Fibroblast of mammary gland (primary cell): ENCODE results near the gene CMTM2.
"Not testable (repeated sequence)": the region's sequence is repeated elsewhere in the genome, so short reads cannot be mapped to it uniquely, and the experiment has no call there.

ENCODE experiments used
- DNase-seq: peaks from one replicate; pipeline ENCODE4 v3.0.0-alpha.2; 2010; ENCODE audit warnings: low read depth
- H3K4me3 ChIP-seq: 2 replicates; pipeline ENCODE4 v1.5.1; 2011; ENCODE audit warnings: low read depth, mild to moderate bottlenecking, low read length, moderate library complexity; ENCODE audit not compliant: control insufficient read depth
- CTCF ChIP-seq: conservative IDR thresholded peaks from 2 replicates; pipeline ENCODE4 v1.5.1; 2011; ENCODE audit warnings: low read depth, low read length, inconsistent platforms; ENCODE audit not compliant: control insufficient read depth, insufficient read depth

Gene CMTM2

GRCh38 chr16:66562409-66562808, 16.9 kb upstream of the CMTM2 start:
- no peak for DNase-seq
- TF ChIP-seq CTCF: no peak
- no peak overlapping the region for H3K4me3 ChIP-seq

GRCh38 chr16:66562986-66563385, 16.3 kb upstream of the CMTM2 start:
- TF ChIP-seq CTCF: no peak
- DNase-seq: no peak
- no peak overlapping the region for H3K4me3 ChIP-seq

- no peak for TF ChIP-seq CTCF
- DNase-seq: no peak
- H3K4me3 ChIP-seq: no peak overlapping the region
Observed at GRCh38 chr16:66563574-66564334, 15.5 kb upstream of the CMTM2 start.

- TF ChIP-seq CTCF: no peak
- H3K4me3 ChIP-seq: no peak within 1 kb of the TSS
- DNase-seq: no peak
Observed at GRCh38 chr16:66566051-66566901, 13.0 kb upstream of the CMTM2 start, which contains the start of gene CMTM1. CMTM1 (plus strand) TSS chr16:66566439; CDS start chr16:66566514, 75 bp downstream.

- not testable (repeated sequence) for H3K4me3 ChIP-seq, DNase-seq
Observed at GRCh38 chr16:66567270-66567669, 12.0 kb upstream of the CMTM2 start.

- DNase-seq: peak; percentile 24
- no peak overlapping the region for H3K4me3 ChIP-seq
- no peak for TF ChIP-seq CTCF
Observed at GRCh38 chr16:66568355-66568754, 10.9 kb upstream of the CMTM2 start.

- no peak overlapping the region for H3K4me3 ChIP-seq
- peak; percentile 74 for DNase-seq
- TF ChIP-seq CTCF: no peak
Observed at GRCh38 chr16:66569131-66569530, 10.1 kb upstream of the CMTM2 start.
